ENCODE data around the gene VSIG10L2.

VSIG10L2 gene

GRCh38 chr11:125949271-125950177 lies 3.7 kb downstream of the VSIG10L2 start (continued):
- TF ChIP-seq ZNF449 (tag by site-specific recombination; IDR thresholded peaks at IDR 0.05), result no peak

- ChIA-PET CTCF (interaction anchor here (1.3 kb wide), 2 partner anchors 27 to 244 kb away, joined by 3 read pairs; no protein-coding TSS in a partner anchor), POLR2A (no interaction called here)
- Histone ChIP-seq H3K36me3 (ENCODE audit: control insufficient read depth in 2 of 2, insufficient read depth in 1 of 2, low read length in 2 of 2) (no peaks in the 10 kb centered on the region), H3K9me3 (ENCODE audit: control insufficient read depth, insufficient read depth, low read depth, low read length) (no peaks in the 10 kb centered on the region), H3K4me3 (ENCODE audit: low read depth, low read length) (no peak overlapping the region), H3K4me1 (ENCODE audit: control insufficient read depth, insufficient read depth, low read length) (no peaks in the 10 kb centered on the region), H3K27ac (ENCODE audit: extremely low read depth, low read depth, low read length) (no peak overlapping the region)
- TF ChIP-seq SP7 (tag by site-specific recombination; IDR thresholded peaks at IDR 0.05), result no peak
- no peak for TF ChIP-seq ZNF184 (tag by site-specific recombination; IDR thresholded peaks at IDR 0.05)
- TF ChIP-seq ZNF302 (tag by site-specific recombination; IDR thresholded peaks at IDR 0.05; ENCODE audit: low read depth), result no peak
- TF ChIP-seq ZNF324 (tag by site-specific recombination; IDR thresholded peaks at IDR 0.05), result no peak
- TF ChIP-seq ZNF561 (tag by site-specific recombination; IDR thresholded peaks at IDR 0.05; ENCODE audit: borderline replicate concordance), result no peak
- no peak for TF ChIP-seq ZNF76 (tag by site-specific recombination; IDR thresholded peaks at IDR 0.05; ENCODE audit: borderline replicate concordance, low read depth)
- TF ChIP-seq CTCF (tag by site-specific recombination; IDR thresholded peaks at IDR 0.05), result no peak
- TF ChIP-seq KLF10 (tag by site-specific recombination; IDR thresholded peaks at IDR 0.05), result no peak
- TF ChIP-seq EGR2 (tag by site-specific recombination; IDR thresholded peaks at IDR 0.05; ENCODE audit: low read depth), result no peak
- TF ChIP-seq ZNF24 (tag by site-specific recombination; IDR thresholded peaks at IDR 0.05), result no peak
- no peak for TF ChIP-seq ZNF133 (tag by site-specific recombination; IDR thresholded peaks at IDR 0.05)
- TF ChIP-seq HOXC10 (CRISPR knock-in tag; IDR thresholded peaks at IDR 0.05), result no peak
- TF ChIP-seq ZNF248 (tag by site-specific recombination; IDR thresholded peaks at IDR 0.05), result no peak
Measured at GRCh38 chr11:125950178-125950490, 4.3 kb downstream of the VSIG10L2 start.

- Histone ChIP-seq H3K9me3 (ENCODE audit: control insufficient read depth, insufficient read depth, low read depth, low read length) (no peaks in the 10 kb centered on the region), H3K4me3 (ENCODE audit: low read depth, low read length) (no peak overlapping the region), H3K4me1 (ENCODE audit: control insufficient read depth, insufficient read depth, low read length) (no peaks in the 10 kb centered on the region), H3K36me3 (ENCODE audit: control insufficient read depth in 2 of 2, insufficient read depth in 1 of 2, low read length in 2 of 2) (peaks cover 0 to 6% of the 10 kb centered on the region in 2 experiments; a peak in 1 of 3 replicates), H3K27ac (ENCODE audit: extremely low read depth, low read depth, low read length) (no peak overlapping the region)
- ChIA-PET CTCF (interaction anchor here (1.3 kb wide), 2 partner anchors 28 to 243 kb away, joined by 3 read pairs; no protein-coding TSS in a partner anchor), POLR2A (no interaction called here)
- TF ChIP-seq ZNF280D (tag by site-specific recombination; IDR thresholded peaks at IDR 0.05) (no peak), ZNF239 (tag by site-specific recombination; IDR thresholded peaks at IDR 0.05) (no peak), ZNF776 (tag by site-specific recombination; IDR thresholded peaks at IDR 0.05; ENCODE audit: borderline replicate concordance) (no peak), ZBTB6 (tag by site-specific recombination; IDR thresholded peaks at IDR 0.05) (no peak), ZNF521 (tag by site-specific recombination; IDR thresholded peaks at IDR 0.05) (no peak), FEZF1 (tag by site-specific recombination; IDR thresholded peaks at IDR 0.05) (no peak), YY1 (tag by site-specific recombination; IDR thresholded peaks at IDR 0.05) (no peak), ZNF488 (tag by site-specific recombination; IDR thresholded peaks at IDR 0.05) (no peak), ZBTB7A (tag by site-specific recombination; IDR thresholded peaks at IDR 0.05; ENCODE audit: low read depth) (no peak)
Measured at GRCh38 chr11:125950696-125951651, 5.1 kb downstream of the VSIG10L2 start.
